ENCODE data around the gene MARCKSL1. TPM values are rescaled to one million over a fixed set of nuclear protein-coding genes. Genes with fewer than 3 reads are reported as not detected.

MARCKSL1 gene
- total and polyA plus RNA-seq, 2 of the 13 experiments (the other 11 are each of a cell fraction or from before 2014, with no cell fraction given) = 81.9 to 155 TPM

GRCh38 chr1:32345289-32345827 is 9.3 kb upstream of the MARCKSL1 start (continued):
- TF ChIP-seq ZFP36 (IDR thresholded peaks at IDR 0.05; ENCODE audit: borderline replicate concordance, low read depth, low read length, partially characterized antibody) (no peak), TFDP1 (CRISPR knock-in tag; IDR thresholded peaks at IDR 0.05; ENCODE audit: borderline replicate concordance) (no peak), SSRP1 (CRISPR knock-in tag; IDR thresholded peaks at IDR 0.05) (no peak; the same call in 1 of the 2 replicates), JUNB (CRISPR knock-in tag; IDR thresholded peaks at IDR 0.05; ENCODE audit: borderline replicate concordance) (no peak), SP4 (CRISPR knock-in tag; IDR thresholded peaks at IDR 0.05) (no peak), ZNF253 (CRISPR knock-in tag; IDR thresholded peaks at IDR 0.05; ENCODE audit: borderline replicate concordance) (no peak), TOE1 (CRISPR knock-in tag; IDR thresholded peaks at IDR 0.05) (no peak), ZNF333 (CRISPR knock-in tag; IDR thresholded peaks at IDR 0.05; ENCODE audit: borderline replicate concordance) (no peak), ZFP36L1 (CRISPR knock-in tag; IDR thresholded peaks at IDR 0.05) (no peak), PRDM4 (CRISPR knock-in tag; IDR thresholded peaks at IDR 0.05; ENCODE audit: borderline replicate concordance) (no peak), GZF1 (CRISPR knock-in tag; IDR thresholded peaks at IDR 0.05) (no peak), ZNF710 (CRISPR knock-in tag; IDR thresholded peaks at IDR 0.05; ENCODE audit: borderline replicate concordance) (peak; percentile 98), FOXP4 (CRISPR knock-in tag; IDR thresholded peaks at IDR 0.05) (peak; percentile 62), ZNF431 (CRISPR knock-in tag; IDR thresholded peaks at IDR 0.05; ENCODE audit: borderline replicate concordance, low read depth) (peak; percentile 78; the same call in 1 of the 2 replicates), TOPORS (CRISPR knock-in tag; IDR thresholded peaks at IDR 0.05) (no peak), RFXANK (CRISPR knock-in tag; IDR thresholded peaks at IDR 0.05) (no peak), AGO1 (IDR thresholded peaks at IDR 0.05; ENCODE audit: low read depth, low read length, poor library complexity, severe bottlenecking) (no peak), THAP7 (CRISPR knock-in tag; IDR thresholded peaks at IDR 0.05) (no peak), SMC3 (IDR thresholded peaks at IDR 0.05; ENCODE audit: low read length) (0 out of 2 replicates have a peak, but pooled peaks have one; percentile 4), NBN (conservative IDR thresholded peaks at IDR 0.05) (no peak)

All from HepG2 (cell line).